HCT116 (cell line): ENCODE data around the gene MESD. TPM values are rescaled to one million over a fixed set of nuclear protein-coding genes. Genes with fewer than 3 reads are reported as not detected.

ENCODE experiments used
- ATAC-seq: fragments of 200-7000 bp; cut with Tn5 transposase; 2 replicates; pipeline ENCODE4 v1.9.1; 2020; ENCODE audit warnings: mild to moderate bottlenecking, moderate library complexity
- BruUV-seq: library from RNA; stranded (reverse); fragments of 400-500 nt; replicated peaks from 2 replicates; lab custom pipeline; 2021; lab: Mats Ljungman, UMichigan
- CTCF ChIA-PET: fragments of 300-600 bp; sonication (Branson Sonifier 250); formaldehyde crosslinking; loops from one replicate; lab custom pipeline; 2021; ENCODE audit warnings: antibody characterized with exemption; lab: Charles Lee
- POLR2A ChIA-PET: fragments of 300-600, 350-600 bp; sonication (Branson Sonifier 250); formaldehyde crosslinking; loops from one replicate; lab custom pipeline; 2021; ENCODE audit warnings: antibody characterized with exemption; lab: Charles Lee
- RAD21 ChIA-PET, 2 experiments: fragments of 300-600 bp; sonication (Branson Sonifier 250); formaldehyde crosslinking; loops; one replicate each; lab custom pipeline; 2023; ENCODE audit warnings: low total read pairs in 2 of 2; ENCODE audit not compliant: uncharacterized antibody in 2 of 2, unreplicated experiment in 2 of 2, low non-redundant PET in 1 of 2; lab: Charles Lee
- DNase-seq: peaks from one replicate; pipeline ENCODE4 v3.0.0-alpha.2; 2010; ENCODE audit warnings: low read depth, low spot score
- H2AFZ ChIP-seq: fragments of 200-600 bp; shearing (Covaris generic), sonication (generic); 2 replicates; pipeline ENCODE4 v1.6.1; 2017; ENCODE audit warnings: low read depth, mixed run types, mixed read lengths, antibody characterized with exemption, low read length; ENCODE audit not compliant: poor library complexity, severe bottlenecking
- H3K27ac ChIP-seq: 2 replicates; pipeline ENCODE4 v1.5.1; 2012; ENCODE audit warnings: low read depth, low read length
- H3K27me3 ChIP-seq: fragments of 200-600 bp; sonication (generic); 2 replicates; pipeline ENCODE4 v1.6.1; 2016; ENCODE audit warnings: mixed run types, low read length, mixed read lengths; ENCODE audit not compliant: insufficient read depth
- H3K36me3 ChIP-seq, 2 experiments: fragments of 200-500 bp in 1 of 2; fragments of 200-600 bp in 1 of 2; sonication (Bioruptor generic) in 1 of 2; sonication (generic) in 1 of 2; 2 replicates each; pipeline versions ENCODE4 v1.5.1 to v1.6.1; 2014 to 2016; ENCODE audit warnings: low read length in 2 of 2, inconsistent platforms in 1 of 2, mixed read lengths in 1 of 2, mixed run types in 1 of 2; ENCODE audit not compliant: insufficient read depth in 2 of 2, control insufficient read depth in 1 of 2
- H3K4me1 ChIP-seq, 2 experiments: fragments of 200-600 bp in 1 of 2; sonication (generic) in 1 of 2; 2 replicates each; pipeline versions ENCODE4 v1.5.1 to v1.6.1; 2012 to 2017; ENCODE audit warnings: low read length in 2 of 2, inconsistent platforms in 1 of 2, mild to moderate bottlenecking in 1 of 2, mixed read lengths in 1 of 2, mixed run types in 1 of 2, moderate library complexity in 1 of 2; ENCODE audit not compliant: insufficient read depth in 2 of 2, control insufficient read depth in 1 of 2
- H3K4me2 ChIP-seq: fragments of 200-600 bp; sonication (generic); 2 replicates; pipeline ENCODE4 v1.6.1; 2017; ENCODE audit warnings: mixed run types, low read length, mixed read lengths
- H3K4me3 ChIP-seq, 2 experiments: fragments of 200-600 bp in 1 of 2; sonication (generic) in 1 of 2; replicated peaks in 1 of 2; 2 replicates each; pipeline ENCODE4 v1.5.1; 2011 to 2016; ENCODE audit warnings: low read length in 2 of 2, control low read depth in 1 of 2, low read depth in 1 of 2, mild to moderate bottlenecking in 1 of 2, mixed read lengths in 1 of 2, mixed run types in 1 of 2
- H3K79me2 ChIP-seq: fragments of 200-600 bp; sonication (generic); 2 replicates; pipeline ENCODE4 v1.6.1; 2017; ENCODE audit warnings: mild to moderate bottlenecking, mixed run types, low read length, moderate library complexity, mixed read lengths; ENCODE audit not compliant: insufficient read depth
- H3K9ac ChIP-seq: fragments of 200-600 bp; sonication (generic); 2 replicates; pipeline ENCODE4 v1.6.1; 2016; ENCODE audit warnings: low read length, mixed read lengths
- H3K9me2 ChIP-seq: fragments of 200-600 bp; sonication (generic), shearing (Covaris generic); 2 replicates; pipeline ENCODE4 v1.6.1; 2017; ENCODE audit warnings: mixed run types, mild to moderate bottlenecking, moderate library complexity; ENCODE audit not compliant: insufficient read depth
- H3K9me3 ChIP-seq, 2 experiments: fragments of 200-500 bp in 1 of 2; fragments of 200-600 bp in 1 of 2; sonication (Bioruptor generic) in 1 of 2; sonication (generic) in 1 of 2; 2 replicates each; pipeline ENCODE4 v1.6.1; 2014 to 2017; ENCODE audit warnings: low read length in 2 of 2, mixed read lengths in 2 of 2, inconsistent platforms in 1 of 2, low read depth in 1 of 2, mild to moderate bottlenecking in 1 of 2, mixed run types in 1 of 2, moderate library complexity in 1 of 2; ENCODE audit not compliant: control insufficient read depth in 1 of 2, insufficient read depth in 1 of 2
- H4K20me1 ChIP-seq: fragments of 200-600 bp; sonication (generic), shearing (Covaris generic); 2 replicates; pipeline ENCODE4 v1.6.1; 2017; ENCODE audit warnings: mixed run types, mild to moderate bottlenecking, moderate library complexity; ENCODE audit not compliant: insufficient read depth
- CBX3 ChIP-seq: IDR thresholded peaks from 2 replicates; pipeline ENCODE4 v1.6.1; 2012; ENCODE audit warnings: low read depth
- CEBPB ChIP-seq: IDR thresholded peaks from 2 replicates; pipeline ENCODE4 v1.6.1; 2012; ENCODE audit warnings: low read depth
- CTCF ChIP-seq, 3 experiments: fragments of 200-600 bp in 1 of 3; sonication (generic) in 1 of 3; IDR thresholded peaks in 2 of 3; conservative IDR thresholded peaks in 1 of 3; 2 replicates each; pipeline ENCODE4 v1.5.1; 2012 to 2017; ENCODE audit warnings: low read depth in 2 of 3, low read length in 2 of 3, antibody characterized with exemption in 1 of 3, borderline replicate concordance in 1 of 3, control low read depth in 1 of 3, mild to moderate bottlenecking in 1 of 3, mixed read lengths in 1 of 3, mixed run types in 1 of 3, moderate library complexity in 1 of 3; ENCODE audit not compliant: insufficient read depth in 1 of 3
- EGR1 ChIP-seq: IDR thresholded peaks from 2 replicates; pipeline ENCODE4 v1.6.1; 2012; ENCODE audit warnings: low read depth
- ELF1 ChIP-seq: IDR thresholded peaks from 2 replicates; pipeline ENCODE4 v1.6.1; 2012; ENCODE audit warnings: low read depth, borderline replicate concordance
- EZH2 ChIP-seq: fragments of 200-600 bp; sonication (generic); IDR thresholded peaks from 2 replicates; pipeline ENCODE4 v1.6.1; 2017; ENCODE audit warnings: antibody characterized with exemption, mixed run types
- FOSL1 ChIP-seq: IDR thresholded peaks from 2 replicates; pipeline ENCODE4 v1.6.1; 2012; ENCODE audit warnings: low read depth
- JUND ChIP-seq: IDR thresholded peaks from 2 replicates; pipeline ENCODE4 v1.6.1; 2012
- POLR2A ChIP-seq: IDR thresholded peaks from 2 replicates; pipeline ENCODE4 v1.7.0; 2011; ENCODE audit warnings: borderline replicate concordance; ENCODE audit not compliant: insufficient read depth, insufficient read length; ENCODE audit errors: extremely low read depth
- POLR2AphosphoS5 ChIP-seq: IDR thresholded peaks from 2 replicates; pipeline ENCODE4 v1.6.1; 2011; ENCODE audit warnings: mild to moderate bottlenecking, low read depth, low read length, moderate library complexity
- SIN3A ChIP-seq: IDR thresholded peaks from 2 replicates; pipeline ENCODE4 v1.6.1; 2012; ENCODE audit warnings: low read depth
- SP1 ChIP-seq: IDR thresholded peaks from 2 replicates; pipeline ENCODE4 v1.6.1; 2012; ENCODE audit warnings: low read depth
- SRF ChIP-seq: IDR thresholded peaks from 2 replicates; pipeline ENCODE4 v1.6.1; 2012; ENCODE audit warnings: low read depth
- TCF7L2 ChIP-seq: IDR thresholded peaks from 2 replicates; pipeline ENCODE4 v1.7.0; 2011; ENCODE audit warnings: borderline replicate concordance, inconsistent platforms; ENCODE audit not compliant: insufficient read depth, insufficient read length; ENCODE audit errors: extremely low read depth
- YY1 ChIP-seq: IDR thresholded peaks from 2 replicates; pipeline ENCODE4 v1.6.1; 2011; ENCODE audit warnings: low read length, low read depth, moderate library complexity, mild to moderate bottlenecking; ENCODE audit not compliant: insufficient replicate concordance; ENCODE audit errors: extremely low read depth
- ZFX ChIP-seq: fragments of 450-650 bp; IDR thresholded peaks from 2 replicates; pipeline ENCODE4 v1.6.1; 2017
- ZNF274 ChIP-seq: fragments of 200-500 bp; sonication (Bioruptor generic); IDR thresholded peaks from 2 replicates; pipeline ENCODE4 v1.6.1; 2014; ENCODE audit warnings: mild to moderate bottlenecking, low read depth, low read length, inconsistent platforms
- intact Hi-C: fragments of 100-400 bp; cut with micrococcal nuclease; formaldehyde crosslinking; loops from 2 replicates; pipeline ENCODE4 v1.10.0; 2022
- total RNA-seq: library from RNA; stranded (reverse); gene quantifications from one replicate; pipeline ENCODE4 v1.2.1, GENCODE V29; 2021; ENCODE audit not compliant: unreplicated experiment
- TF ChIP-seq, protein P1 (sequence below): IDR thresholded peaks from 2 replicates; pipeline ENCODE4 v1.6.1; 2011; ENCODE audit warnings: mild to moderate bottlenecking, low read length, moderate library complexity; ENCODE audit not compliant: insufficient replicate concordance; ENCODE audit errors: extremely low read depth
- TF ChIP-seq, protein P2 (sequence below): IDR thresholded peaks from 2 replicates; pipeline ENCODE4 v1.6.1; 2012
- TF ChIP-seq, protein P3 (sequence below): IDR thresholded peaks from 2 replicates; pipeline ENCODE4 v1.6.1; 2012

The MESD gene
- total RNA-seq, 1 experiment from 2014 or later, result 22.5 TPM

DNA sequence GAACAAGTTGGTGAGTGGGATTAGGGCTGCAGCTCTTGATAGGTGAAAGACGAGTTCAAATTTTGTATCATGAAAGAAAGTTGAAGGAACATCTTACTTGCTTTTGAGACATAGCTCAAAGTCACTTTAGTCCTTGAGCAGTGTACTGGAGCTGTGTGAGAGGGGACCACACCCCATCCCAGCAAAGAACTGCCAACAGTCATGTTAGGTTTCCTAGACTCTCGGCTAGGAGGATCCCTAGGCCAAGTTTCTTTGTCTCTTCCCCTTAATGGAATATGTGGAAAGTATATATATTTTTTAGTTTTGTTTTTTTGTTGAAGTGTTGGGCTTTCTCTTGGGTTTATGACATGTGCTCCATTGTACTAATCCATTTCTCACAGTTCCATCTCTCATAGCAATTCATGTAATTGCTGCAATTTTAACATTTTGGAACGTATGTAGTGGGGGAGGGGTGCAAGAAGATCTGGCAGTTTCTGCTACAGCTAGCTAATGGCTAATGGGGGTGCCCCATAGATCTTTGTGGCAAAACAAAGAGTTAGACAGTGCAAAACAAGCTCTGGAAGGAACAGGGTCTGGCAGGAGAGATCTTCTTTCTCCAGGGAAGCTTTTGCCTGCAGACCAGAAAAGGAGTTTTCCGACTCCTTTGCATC is 36.2 kb upstream of the MESD start:
- RAD21 ChIA-PET, result no interaction called here
- Histone ChIP-seq H3K4me1 (peaks cover 0 to 6% of the 10 kb centered on the region in 2 experiments; a peak in 1 of 4 replicates), H4K20me1 (no peaks in the 10 kb centered on the region), H3K9me3 (peaks cover 0 to 9% of the 10 kb centered on the region in 2 experiments; a peak in 1 of 4 replicates), H3K27me3 (no peaks in the 10 kb centered on the region), H3K4me3 (no peak overlapping the region), H2AFZ (no peak overlapping the region), H3K4me2 (no peak overlapping the region)
- intact Hi-C loops, result no loop called here
- TF ChIP-seq CEBPB (no peak), TCF7L2 (no peak), EZH2 (no peak), FOSL1 (no peak), YY1 (no peak), POLR2AphosphoS5 (no peak), SIN3A (no peak), CTCF (IDR thresholded peaks at IDR 0.05 in 2 of 3, conservative IDR thresholded peaks at IDR 0.05 in 1 of 3; ENCODE audit: borderline replicate concordance in 1 of 3, insufficient read depth in 1 of 3, low read depth in 2 of 3, low read length in 2 of 3) (no peak), ZFX (no peak), POLR2A (no peak), EGR1 (no peak), ELF1 (no peak), SRF (no peak), ZNF274 (no peak), CBX3 (no peak), SP1 (no peak), JUND (no peak)
- TF ChIP-seq, protein P1, sequence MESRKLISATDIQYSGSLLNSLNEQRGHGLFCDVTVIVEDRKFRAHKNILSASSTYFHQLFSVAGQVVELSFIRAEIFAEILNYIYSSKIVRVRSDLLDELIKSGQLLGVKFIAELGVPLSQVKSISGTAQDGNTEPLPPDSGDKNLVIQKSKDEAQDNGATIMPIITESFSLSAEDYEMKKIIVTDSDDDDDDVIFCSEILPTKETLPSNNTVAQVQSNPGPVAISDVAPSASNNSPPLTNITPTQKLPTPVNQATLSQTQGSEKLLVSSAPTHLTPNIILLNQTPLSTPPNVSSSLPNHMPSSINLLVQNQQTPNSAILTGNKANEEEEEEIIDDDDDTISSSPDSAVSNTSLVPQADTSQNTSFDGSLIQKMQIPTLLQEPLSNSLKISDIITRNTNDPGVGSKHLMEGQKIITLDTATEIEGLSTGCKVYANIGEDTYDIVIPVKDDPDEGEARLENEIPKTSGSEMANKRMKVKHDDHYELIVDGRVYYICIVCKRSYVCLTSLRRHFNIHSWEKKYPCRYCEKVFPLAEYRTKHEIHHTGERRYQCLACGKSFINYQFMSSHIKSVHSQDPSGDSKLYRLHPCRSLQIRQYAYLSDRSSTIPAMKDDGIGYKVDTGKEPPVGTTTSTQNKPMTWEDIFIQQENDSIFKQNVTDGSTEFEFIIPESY, result no peak
- TF ChIP-seq, protein P2, sequence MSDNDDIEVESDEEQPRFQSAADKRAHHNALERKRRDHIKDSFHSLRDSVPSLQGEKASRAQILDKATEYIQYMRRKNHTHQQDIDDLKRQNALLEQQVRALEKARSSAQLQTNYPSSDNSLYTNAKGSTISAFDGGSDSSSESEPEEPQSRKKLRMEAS, result no peak
- TF ChIP-seq, protein P3, sequence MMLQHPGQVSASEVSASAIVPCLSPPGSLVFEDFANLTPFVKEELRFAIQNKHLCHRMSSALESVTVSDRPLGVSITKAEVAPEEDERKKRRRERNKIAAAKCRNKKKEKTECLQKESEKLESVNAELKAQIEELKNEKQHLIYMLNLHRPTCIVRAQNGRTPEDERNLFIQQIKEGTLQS, result no peak
- TF ChIP-seq, all 23 proteins: peak for 0
- H3K79me2 ChIP-seq, result no peaks in the 10 kb centered on the region
- H3K9me2 ChIP-seq, result 0 out of 2 replicates have a peak, but pooled peaks cover 2% of the 10 kb centered on the region
- no TSS peak for BruUV-seq
- H3K9ac ChIP-seq, result no peak overlapping the region
- H3K27ac ChIP-seq, result no peak overlapping the region
- CTCF ChIA-PET, result no interaction called here
- H3K36me3 ChIP-seq, result no peaks in the 10 kb centered on the region
- no peak for DNase-seq
- ATAC-seq, result no peak
- POLR2A ChIA-PET, result no interaction called here
